Left lobe of liver (tissue), 2 donors: ENCODE data around the gene TPBG. TPM values are rescaled to one million over a fixed set of nuclear protein-coding genes. Genes with fewer than 3 reads are reported as not detected.
"Not testable (repeated sequence)": the region's sequence is repeated elsewhere in the genome, so short reads cannot be mapped to it uniquely, and the experiment has no call there.

ENCODE experiments used
- ATAC-seq: fragments of 200-7000 bp; cut with Tn5 transposase; one replicate; pipeline ENCODE4 v1.9.1; 2020; ENCODE audit warnings: mild to moderate bottlenecking, moderate library complexity
- DNase-seq: peaks from one replicate; pipeline ENCODE4 v3.0.0-alpha.2; 2020; ENCODE audit warnings: low spot score
- total RNA-seq: library from RNA; stranded (reverse); gene quantifications from one replicate; pipeline ENCODE4 v1.2.1, GENCODE V29; 2021
- donor health status: DM: no; HTN: no; CAD: no; lungs with moderate emphysema.
- donor health status: DM: no; HTN: yes; CAD: no.

TPBG gene
- total RNA-seq, 1 donor from 2014 or later, result 1.0 TPM

DNA sequence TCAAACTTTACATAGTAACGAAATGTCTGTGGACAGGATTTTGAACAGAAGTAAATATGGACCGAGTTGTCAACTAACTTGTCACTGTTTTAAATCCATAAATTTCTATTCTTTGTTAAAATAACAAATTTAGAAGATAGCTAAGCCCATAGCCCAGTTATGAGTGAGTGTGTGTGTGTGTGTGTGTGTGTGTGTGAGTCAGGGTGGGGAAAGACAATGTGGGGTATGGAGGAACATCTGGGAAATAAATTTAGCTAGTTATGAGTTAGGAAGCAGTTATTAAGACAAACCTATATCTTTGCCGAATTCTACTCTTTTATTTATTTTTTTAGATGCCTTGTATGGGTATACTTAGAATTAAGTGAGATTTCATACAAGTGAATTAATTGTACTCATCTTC, 9.0 kb downstream of the TPBG start:
- no peak for DNase-seq
- no peak for ATAC-seq

DNA sequence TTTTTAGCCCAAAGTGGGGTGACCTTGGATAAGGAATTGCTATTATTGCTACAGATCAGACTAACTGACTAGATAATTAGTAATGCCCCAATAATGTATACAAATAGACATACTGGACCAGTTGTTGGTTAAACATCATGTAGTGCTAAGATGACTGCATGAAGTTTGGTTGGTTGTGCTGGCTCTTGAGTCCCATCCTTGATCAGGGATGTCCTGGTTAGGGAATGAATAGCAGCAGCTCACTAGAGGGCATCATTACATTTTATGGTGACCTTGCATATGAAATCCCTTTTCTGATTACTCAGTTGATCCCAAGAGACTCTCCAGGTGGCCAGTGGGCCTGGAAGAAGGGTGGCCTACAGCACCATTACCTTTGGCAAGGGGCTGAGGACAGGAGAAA, 10.9 kb downstream of the TPBG start:
- DNase-seq (no peak), ATAC-seq (no peak)

DNA sequence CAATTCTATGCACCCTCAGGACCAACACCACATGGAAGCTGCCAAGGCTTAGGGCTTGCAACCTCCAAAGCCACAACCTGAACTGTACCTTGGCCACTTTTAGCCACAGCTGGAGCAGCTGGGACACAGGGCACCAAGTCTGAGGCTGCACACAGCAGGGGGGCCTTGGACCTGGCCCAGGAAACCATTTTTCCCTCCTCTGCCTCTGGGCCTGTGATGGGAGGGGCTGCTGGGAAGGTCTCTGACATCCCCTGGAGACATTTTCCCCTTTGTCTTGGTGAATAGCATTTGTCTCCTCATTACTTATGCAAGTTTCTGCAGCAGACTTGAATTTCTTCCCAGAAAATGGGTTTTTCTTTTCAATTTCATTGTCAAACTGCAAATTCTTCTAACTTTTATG, 13.0 kb downstream of the TPBG start:
- DNase-seq (no peak), ATAC-seq (no peak)

DNA sequence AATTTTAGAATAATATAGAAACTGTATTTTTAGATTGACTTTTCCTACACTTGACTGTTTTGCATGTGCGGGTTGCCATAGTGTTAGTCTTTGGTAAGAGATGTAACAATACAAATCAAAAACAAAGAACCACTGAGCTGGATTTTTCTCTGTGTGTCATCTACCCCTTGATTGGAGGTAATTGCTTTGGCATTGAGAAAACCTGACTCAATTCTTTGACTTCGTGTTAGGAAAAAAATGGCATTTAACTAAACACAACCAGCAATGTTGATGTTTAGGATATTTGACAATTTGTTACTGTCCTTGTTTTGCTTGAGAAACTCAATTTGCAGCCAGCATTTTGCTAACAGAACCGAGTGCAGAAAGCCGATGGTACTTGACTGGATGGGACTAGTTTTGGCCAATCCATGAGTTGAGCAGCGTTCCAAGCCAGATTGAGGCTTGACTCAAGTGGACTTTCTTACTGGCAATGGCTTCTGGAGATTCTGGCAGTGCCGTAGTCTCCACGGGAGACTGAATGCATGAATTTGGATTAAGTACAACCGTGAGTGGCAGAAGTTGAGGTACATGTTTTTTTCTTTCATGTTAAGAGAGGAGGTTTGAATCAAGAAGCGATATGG, 17.1 kb downstream of the TPBG start:
- ATAC-seq (no peak), DNase-seq (no peak)

DNA sequence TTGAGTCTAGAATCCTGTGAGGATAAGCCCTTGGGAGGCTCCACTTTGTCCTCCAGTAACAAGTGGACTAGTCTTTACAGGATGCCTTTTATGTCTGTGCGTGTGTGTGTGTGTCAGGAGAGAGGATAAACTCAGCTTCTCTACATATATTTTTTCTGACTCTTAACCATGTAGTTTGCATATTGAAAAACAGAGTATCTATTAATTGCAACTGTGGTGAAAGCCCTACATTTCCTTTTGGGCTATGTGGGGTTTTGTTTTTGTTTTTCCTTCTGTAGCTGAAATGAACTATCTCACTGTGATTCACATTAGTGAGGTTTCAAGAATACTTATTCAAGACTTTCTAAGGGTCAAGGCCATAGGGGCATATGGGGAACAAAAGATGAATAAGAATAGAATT, 17.7 kb downstream of the TPBG start:
- DNase-seq (no peak), ATAC-seq (no peak)

DNA sequence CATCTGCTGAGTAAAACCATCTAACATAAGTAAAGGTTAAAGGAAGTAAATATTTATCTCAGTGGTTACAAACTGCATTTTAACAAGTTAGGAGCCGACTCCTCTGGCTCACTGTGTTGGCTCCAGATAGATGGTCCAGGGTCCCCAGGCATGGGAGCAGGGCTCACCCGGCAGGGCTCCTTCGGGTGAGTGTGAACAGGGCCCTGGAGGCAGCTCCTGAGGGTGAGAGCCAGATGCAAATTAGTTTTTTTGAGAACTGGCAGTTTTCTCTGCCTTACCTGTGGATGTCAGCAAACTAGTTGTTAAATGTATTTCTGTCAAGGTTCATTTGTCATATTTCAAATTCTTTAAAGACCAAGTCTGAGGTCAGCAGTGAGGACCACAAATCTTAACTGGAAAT, 21.5 kb downstream of the TPBG start:
- DNase-seq, result no peak
- no peak for ATAC-seq

DNA sequence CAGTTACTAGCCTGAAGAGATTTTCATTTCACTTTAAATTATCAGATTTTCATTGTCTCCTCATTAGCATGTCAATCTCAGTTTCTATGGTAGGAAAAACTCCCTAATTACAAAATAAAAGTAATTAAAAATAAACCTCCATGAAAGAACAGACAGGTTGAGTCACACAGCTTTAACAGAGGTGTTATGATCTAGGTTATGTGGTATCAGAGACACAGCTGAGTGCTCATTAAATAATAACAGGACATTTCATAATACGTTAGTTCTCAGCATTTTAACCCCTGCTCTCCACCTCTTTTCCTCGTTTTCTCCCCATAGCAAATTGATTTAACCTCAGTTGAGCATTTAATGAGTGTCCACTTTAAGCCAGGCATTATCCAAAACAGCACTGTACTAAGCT, 21.9 kb downstream of the TPBG start:
- no peak for ATAC-seq
- no peak for DNase-seq

DNA sequence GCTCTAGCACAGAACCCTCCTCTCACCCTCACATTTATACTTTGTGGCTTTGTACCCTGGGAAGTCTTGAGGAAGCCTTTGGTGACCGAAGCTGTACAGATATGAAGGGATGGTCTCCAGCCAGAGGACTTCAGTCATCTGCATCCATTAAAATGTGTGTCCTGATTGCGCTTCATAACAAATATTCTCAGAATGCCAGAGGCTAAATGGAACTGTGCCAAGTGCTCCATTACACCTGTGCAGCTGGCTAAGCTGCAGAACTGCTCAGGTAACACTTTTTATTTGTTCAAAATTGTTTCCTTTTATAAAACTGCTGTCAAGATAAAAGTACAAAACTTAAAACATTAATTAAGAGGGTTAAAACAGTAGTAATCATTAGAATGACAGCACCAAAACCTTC, 22.3 kb downstream of the TPBG start:
- ATAC-seq (no peak), DNase-seq (no peak)

DNA sequence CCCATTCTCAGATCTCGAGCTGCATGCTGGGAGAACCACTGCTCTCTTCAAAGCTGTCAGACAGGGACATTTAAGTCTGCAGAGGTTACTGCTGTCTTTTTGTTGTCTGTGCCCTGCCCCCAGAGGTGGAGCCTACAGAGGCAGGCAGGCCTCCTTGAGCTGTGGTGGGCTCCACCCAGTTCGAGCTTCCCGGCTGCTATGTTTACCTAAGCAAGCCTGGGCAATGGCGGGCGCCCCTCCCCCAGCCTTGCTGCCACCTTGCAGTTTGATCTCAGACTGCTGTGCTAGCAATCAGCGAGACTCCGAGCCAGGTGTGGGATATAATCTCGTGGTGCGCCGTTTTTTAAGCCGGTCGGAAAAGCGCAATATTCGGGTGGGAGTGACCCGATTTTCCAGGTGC, 31.2 kb downstream of the TPBG start:
- not testable (repeated sequence) for ATAC-seq, DNase-seq

DNA sequence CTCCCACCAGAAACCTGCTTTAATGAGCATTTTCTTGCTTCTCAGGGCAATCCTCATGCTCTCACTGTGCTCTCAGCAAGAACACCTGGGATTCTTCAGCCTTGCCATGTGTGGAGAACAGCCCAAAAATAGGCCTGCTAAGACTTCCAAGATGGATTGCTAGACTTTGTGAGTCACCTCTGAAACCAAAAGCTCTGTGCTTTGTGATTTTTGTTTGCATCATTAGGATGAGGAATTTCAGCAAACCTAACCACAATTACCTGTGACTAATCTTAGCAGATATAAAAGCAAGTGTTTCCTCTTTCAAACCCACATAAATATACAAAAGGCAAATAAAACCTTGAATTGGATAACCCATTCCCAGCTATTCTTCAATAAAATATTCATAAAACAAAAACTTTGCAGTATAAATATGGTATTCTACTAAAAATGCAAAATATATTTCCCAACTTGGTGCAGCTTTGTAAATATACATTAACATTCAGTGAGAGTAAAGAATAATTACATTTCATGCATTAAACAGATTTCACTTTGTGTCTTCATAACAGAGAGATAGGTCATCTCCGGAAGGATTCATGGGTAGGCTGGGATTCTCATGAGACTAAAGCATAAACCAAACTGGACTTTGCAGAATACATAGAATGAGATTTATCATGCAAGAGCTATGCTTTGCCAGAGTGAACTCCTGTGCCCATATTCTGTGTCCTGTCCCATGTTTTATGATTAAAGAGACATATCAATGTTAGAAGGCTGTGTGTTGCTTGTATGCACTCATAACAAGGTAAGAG, 33.5 kb downstream of the TPBG start:
- DNase-seq (no peak), ATAC-seq (no peak)

DNA sequence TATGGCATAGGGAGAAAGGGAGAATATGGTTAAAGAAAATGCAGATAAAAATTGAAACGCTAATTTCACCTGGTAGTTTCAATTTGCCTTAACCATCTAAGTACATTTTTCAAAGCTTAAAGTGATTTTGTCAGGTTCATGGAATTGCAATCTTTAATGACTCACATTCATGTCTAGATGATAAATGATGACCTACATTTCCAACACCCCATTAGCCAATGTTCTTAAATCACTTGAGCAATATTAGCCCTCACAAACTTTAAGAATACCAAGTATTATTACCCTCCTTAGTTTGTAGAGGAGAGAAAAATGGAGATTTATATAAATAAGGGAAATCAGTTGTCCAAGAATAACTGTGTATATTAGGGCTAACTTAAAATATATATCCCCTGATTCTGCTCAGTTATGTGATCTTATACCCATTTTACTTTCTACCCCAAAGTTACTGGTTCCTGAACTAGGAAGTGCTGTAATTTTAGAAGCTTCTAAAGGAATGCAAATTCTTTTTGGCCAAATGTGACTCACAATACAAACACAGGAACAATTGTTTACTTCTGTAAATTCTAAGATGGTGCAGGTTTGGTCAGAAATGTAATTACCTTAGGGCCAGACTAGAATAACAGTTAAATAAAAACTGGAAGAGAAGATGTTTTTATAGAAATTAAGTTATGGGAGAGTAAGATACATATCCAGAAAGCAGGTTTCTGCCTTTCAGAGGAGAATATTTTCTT, 34.5 kb downstream of the TPBG start:
- DNase-seq (no peak), ATAC-seq (no peak)

DNA sequence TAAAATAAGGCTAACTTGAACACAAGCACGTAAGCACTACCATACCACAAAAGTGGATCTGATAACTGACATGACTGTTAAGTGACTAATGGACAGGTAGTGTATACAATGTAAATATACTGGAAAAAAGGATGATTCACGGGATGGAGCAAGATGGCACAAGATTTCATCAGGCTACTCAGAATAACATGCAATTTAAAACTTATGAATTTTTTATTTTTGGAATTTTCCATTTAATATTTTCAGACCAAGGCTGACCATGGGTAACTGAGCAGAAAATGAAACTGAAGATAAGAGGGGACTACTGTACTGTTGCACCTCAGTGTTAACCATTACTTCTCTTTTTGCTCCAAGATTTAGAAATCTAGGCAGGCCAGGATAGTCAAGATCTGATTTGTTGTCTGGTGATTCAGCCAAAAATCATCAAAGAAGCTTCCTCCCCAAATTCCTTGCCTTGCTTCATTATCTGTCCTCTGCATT, 45.4 kb downstream of the TPBG start:
- no peak for ATAC-seq

DNA sequence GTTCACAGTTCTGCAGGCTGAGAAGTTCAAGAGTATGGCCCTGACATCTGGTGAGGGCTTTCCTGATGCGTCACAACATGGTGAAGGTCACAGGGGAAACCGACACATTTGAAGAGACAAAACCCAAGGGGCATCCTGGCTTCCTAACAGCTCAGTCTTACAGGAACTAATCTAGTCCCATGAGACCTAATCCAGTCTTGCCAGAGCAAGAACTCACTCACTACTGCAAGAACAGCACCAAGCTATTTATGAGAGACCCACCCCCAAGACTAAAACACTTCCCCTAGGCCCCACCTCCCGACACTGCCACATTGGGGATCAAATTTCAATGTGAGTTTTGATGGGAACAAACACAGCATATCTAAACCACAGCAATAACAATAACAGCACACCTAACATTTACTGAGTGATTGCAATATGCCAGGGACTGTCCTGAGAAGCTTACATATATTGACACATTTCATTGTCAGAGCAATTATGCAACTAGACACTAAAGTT, 46.6 kb downstream of the TPBG start:
- ATAC-seq (no peak), DNase-seq (no peak)

More for the DNA sequence above, 45.4 kb downstream of the TPBG start:
- DNase-seq, result no peak

DNA sequence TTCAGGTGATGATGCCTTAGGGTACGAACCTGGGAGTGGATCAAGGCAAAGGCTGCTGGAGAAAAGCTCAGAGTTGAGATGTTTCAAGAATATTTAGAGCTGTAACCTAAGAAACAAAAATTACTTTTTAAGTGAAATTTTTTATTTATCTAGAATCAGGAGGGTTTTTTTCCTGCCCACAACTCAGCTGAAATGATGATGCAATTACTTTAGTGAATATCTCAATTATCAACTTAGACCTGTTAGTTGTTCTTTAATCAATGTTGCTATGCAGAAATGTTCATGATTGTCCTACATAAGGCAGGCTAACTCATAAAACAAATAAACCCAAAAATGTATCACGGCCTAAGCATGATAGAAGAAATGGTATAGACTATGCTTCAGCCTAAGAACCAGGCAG, 50.3 kb downstream of the TPBG start:
- no peak for DNase-seq
- no peak for ATAC-seq

DNA sequence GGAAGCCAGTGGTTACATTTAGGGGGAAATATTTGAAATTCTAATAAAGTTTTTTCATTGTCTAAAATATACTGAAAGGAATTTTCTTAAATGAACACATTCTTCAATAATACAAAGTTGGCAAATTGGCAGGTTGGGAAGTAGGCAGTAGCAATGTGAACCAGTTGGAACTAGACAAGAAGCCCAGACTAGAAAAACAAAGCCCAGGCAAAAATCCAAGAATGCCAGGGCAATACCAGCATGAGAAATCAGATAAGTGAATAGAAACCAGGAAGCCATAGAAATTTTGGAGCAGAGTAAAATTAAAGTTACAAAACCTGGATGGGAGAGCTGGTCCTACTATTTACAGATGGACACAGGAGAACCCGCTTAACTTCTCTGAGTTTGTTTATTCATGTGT, 52.2 kb downstream of the TPBG start:
- no peak for DNase-seq
- ATAC-seq, result no peak

DNA sequence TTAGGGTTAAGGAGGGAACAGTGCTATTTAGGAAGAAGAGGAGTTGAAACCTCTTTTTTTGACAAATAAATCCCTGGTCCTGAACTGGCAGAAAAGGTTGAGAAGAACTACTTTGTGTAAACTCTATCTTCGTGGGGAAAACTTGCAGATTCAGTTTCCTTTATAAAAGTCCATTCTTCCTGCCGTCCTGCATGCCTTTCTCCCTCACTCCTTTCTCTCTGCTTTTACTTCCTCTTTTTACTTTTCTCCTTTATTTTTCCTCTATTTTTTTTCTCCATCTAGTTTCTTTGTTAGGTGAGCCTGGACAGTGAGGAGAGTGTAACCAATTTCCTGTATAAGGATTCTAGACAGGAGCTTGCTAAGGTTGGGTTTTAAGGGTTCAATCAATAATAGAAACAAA, 52.7 kb downstream of the TPBG start:
- DNase-seq (no peak), ATAC-seq (no peak)

Other genes with a start within 250 kb of the TPBG start
- 27.7 TPM for gene IBTK, start 116.1 kb upstream of the TPBG start, total RNA-seq